HG03064 (cell line): Measurements from ENCODE around the gene GLCE.
"Not testable (repeated sequence)": the region's sequence is repeated elsewhere in the genome, so short reads cannot be mapped to it uniquely, and the experiment has no call there.

Experiments used
- ATAC-seq: cut with Tn5 transposase; IDR thresholded peaks from one replicate; pipeline ENCODE4 v1.9.1; 2021; ENCODE audit warnings: low read depth; ENCODE audit not compliant: unreplicated experiment

The GLCE gene

GRCh38 chr15:69134791-69135190 is 25.6 kb upstream of the GLCE start:
- ATAC-seq, result no peak

DNA sequence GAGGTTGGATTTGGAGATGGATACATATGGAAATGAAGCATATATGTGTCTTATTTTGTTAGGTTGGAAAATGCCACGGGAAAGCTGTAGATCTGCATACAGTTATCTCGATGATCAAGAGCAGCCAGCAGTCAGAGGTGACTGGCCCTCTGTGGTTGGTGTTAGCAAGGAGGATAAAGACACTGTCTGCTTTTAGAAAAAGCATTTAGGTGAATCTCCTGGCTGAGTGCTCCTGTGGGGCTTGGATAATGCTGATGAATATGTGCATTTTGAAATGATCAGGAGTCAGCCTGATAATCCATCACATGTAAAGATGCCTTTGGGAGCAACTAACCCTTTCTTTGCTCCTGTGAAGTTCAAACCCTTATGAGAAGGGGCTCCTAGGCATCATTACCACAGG is 24.9 kb upstream of the GLCE start:
- no peak for ATAC-seq

DNA sequence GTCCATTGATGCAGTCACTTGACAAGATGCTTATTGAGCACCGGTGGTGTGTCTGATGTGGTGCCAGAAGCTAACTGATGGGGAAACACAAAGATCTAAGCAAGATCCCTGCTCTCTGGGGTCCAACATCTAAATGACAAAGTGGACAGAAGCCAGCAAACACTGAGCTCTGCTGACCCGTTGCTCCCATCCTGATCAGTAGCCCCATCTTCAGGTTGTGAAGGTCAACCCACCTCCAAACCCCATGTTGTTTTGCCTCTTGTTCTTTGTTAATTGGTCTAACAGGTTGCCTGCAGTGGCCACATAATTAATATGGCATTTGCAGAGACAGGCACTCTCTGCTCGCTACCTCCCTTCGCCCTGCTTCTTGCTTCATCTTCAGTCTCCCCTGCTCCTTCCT is 21.5 kb upstream of the GLCE start:
- no peak for ATAC-seq

DNA sequence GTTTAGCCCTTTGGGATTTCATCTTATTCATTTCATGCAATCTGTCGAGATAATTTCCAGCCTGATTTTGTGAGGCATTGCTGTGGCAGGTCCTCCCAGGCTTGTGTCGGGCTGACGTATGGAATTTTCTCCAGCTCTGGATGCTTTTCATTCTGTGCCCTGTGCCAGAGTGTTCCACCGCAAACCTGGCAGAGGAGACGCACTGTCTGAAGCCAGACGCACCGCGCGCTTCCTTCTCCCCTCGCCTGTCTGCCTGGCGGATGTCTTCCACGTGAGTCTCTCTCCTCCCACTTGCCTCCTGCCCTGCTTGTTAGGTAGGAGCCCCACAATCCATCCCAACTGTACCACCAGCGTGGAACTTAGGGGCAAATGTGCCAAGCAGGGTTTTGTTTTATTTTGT is 20.1 kb upstream of the GLCE start:
- no peak for ATAC-seq

- no peak for ATAC-seq
These were observed 19.1 kb upstream of the GLCE start for GRCh38 chr15:69141286-69141701.

DNA sequence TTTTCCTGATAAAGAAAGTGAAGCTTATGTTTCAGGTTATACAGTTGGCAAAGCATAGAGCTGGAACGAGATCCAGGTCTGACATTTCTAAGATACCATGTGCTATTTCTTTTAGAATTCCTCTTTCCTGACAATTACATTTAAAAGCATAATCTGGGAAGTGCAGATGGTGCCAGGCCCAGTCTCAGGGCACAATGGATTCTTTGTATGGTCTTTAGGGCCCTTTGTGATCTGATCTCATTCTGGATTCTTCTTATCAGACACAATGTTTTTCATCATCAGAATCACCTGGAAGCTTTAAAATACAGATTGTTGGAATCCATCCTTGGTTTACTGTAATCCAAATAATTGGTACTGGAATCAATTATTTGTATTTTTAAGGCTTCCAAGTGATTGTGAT is 18.6 kb upstream of the GLCE start:
- no peak for ATAC-seq

- no peak for ATAC-seq
These were observed 16.5 kb upstream of the GLCE start for GRCh38 chr15:69143756-69144436.

DNA sequence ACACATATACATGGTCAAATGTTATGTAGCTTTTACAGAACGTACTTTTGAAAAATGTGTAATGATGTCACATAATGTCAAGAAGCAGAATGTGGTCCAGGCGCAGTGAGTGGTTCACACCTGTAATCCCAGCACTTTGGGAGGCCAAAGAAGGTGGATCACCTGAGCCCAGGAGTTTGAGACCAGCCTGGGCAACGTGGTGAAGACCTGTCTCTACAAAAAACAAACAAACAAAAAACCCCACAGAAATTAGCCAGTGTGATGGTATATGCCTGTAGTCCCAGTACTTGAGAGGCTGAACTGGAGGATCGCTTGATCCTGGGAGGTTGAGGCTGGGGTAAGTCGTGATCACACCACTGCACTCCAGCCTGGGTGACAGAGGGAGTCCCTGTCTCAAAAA is 15.9 kb upstream of the GLCE start:
- ATAC-seq, result no peak

DNA sequence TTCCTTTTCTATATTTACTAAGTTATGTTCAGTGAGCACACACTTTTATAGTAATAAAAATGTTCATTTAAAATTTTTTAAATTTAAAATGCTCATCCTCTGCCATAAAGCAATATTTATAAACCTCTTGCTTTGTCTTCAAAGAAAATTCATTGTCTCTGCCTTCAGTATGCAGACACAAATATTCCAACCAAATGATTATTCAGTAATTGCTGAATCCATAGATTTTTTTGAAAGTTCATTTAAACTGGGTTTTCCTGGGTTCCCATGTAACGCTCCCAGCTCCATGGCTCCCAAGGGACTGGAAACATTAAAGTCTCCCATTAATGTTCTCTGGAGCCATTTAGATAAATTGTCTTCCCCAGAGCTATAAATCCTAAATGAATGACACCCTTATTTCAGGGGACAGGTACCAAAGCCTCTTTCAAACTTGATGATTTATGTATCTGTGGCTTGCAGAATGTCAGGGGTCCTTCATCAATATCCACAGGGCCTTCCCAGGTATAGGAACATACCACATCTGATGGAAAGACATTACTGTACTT is 15.2 kb upstream of the GLCE start:
- no peak for ATAC-seq

DNA sequence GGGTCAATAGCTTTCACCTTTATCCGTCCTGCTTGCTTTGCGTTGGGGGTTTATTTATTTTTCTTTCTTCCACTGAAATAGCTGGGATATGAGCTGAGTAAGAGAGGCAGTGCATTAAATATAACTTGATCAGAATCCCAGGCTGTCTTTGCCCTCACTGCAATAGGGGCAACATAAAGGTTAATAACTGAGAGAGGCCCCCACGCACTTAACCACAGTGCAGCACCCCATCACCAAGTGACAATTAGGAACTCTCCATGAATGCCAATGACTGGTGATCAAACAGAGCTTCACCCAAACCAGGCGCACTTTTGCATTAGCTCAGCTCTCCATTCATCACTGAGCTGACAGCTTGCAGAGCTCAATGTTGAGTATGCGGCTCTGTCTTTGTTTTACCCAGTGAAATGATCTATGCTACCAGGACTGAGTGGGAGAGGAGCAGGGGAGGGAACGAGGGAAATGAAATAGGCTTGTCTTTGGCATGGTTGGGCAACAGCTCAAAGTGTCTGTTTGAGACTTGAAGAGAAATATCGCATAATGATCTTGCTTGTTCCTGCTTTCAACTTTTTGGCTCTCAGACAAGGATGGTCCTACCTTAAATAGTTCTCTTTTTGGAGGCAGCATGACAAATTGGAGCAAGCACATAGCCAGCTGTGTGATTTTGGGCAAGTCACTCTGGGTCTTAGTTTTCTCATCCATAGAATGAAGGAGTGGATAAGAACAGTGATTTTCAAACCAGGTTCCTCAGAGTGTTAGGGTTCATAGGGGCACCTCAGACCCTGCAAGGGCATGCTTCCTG is 14.5 kb upstream of the GLCE start:
- no peak for ATAC-seq

GRCh38 chr15:69146724-69147435 is 13.6 kb upstream of the GLCE start:
- ATAC-seq, result no peak

DNA sequence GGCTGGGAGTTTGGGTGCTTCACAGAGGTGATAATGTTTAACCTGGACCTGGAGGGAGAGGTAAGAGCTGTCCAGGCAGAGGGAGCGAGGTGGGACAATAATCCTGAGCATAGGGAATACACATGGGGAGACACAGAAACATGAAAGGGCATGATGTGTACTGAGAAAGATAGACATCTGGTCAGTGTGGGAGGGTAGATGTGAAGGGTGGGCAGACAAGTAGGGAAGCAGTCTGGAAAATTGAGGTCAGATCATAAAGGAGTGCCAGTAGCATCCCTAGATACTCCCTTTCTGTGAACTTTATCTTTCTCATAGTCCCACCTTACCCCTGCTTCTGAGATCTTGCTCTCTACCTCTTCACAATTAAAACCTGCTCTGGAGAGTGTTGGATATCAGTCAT is 12.0 kb upstream of the GLCE start:
- ATAC-seq, result no peak

- no peak for ATAC-seq
These were observed 11.3 kb upstream of the GLCE start for GRCh38 chr15:69149163-69149562.

- no peak for ATAC-seq
These were observed 10.6 kb upstream of the GLCE start for GRCh38 chr15:69149803-69150202.

GRCh38 chr15:69150336-69150735 is 10.1 kb upstream of the GLCE start:
- ATAC-seq, result no peak

DNA sequence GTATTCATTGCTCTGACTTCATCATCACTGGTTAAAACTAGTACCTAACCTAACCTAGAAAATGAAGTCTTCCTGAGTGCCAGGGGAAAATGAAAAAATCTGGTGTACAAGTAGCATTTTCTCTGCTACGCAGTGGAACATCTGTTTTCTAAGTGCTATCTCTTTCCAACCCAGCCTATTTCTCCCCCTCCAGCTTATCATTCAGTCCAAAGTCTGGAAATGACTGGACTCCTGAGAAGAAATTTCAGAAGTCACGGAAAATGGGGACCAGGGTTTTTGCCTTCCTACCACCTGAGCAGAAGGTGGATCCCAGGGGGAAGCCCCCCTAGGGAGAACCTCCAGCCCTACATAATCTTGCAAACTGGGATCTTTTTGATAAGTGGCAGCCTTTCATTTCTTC is 9.6 kb upstream of the GLCE start:
- no peak for ATAC-seq

DNA sequence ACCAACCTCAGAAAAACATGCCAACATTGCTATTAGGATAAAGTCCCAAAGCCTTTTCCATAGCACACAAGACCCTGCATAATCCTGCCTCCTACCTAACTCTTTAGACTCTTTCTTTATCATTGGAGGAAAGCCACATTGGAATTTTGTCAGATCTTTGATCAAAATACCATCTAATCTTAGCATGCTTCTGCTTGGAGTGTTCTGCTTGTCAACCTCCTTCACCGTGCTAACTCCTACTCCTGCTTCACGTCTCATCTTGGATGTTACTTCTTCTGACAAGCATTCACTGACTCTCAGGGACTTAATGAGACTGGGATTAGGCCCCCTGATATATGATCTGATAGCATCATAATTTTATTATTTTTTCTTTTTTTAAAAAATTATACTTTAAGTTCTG is 7.4 kb upstream of the GLCE start:
- no peak for ATAC-seq

GRCh38 chr15:69153587-69153986 is 6.8 kb upstream of the GLCE start:
- ATAC-seq, result not testable (repeated sequence)

DNA sequence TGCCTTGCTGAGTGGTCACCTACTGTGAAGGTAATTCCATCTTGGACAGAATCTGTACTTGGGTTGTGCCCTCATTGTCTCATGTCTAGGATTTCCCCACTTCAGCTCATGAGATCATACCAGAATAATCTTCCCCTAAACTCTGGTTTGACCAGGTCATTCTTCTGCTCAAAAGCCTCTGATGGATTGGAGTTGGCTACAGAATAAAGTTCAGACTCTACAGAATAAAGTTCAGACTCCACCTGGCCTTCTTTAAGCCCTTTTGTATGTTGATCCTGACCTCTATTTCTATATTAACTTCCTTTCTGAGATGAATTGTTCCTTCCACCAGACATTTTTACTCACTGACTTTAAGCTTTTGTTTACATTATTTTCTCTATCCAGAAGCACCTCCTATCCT is 6.4 kb upstream of the GLCE start:
- ATAC-seq, result no peak

- ATAC-seq, result no peak
These were observed 5.8 kb upstream of the GLCE start for GRCh38 chr15:69154684-69155083.

DNA sequence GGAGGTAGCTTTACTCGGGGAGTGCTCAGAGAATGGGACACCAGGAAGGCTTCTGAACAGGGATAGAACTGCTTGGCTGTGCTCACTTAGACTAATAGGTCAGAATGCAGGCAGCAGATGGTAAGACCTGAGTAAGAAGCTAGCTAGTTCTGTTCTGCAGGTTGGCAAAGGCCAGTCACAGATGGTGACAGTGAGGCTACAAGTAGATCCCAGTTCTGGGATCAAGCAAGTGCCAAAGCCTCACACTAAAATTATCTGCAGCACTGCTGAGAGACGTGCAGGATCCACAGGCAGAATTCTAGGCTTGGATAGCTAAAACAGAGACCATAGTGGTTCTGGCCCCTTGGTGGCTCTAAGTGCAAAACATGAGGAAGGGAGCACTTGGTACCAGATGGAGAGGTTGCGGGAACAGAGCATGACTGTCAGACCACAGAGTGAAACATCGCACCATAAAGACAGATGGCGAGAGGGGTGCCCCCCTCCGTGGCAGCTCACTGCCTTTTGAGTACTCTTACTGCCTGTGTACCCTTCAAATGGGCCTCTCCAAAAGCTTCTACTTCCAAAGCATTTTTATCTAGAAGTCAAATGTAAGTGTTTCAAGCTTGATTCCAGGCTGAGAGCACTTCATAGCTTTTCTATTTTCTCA is 3.6 kb upstream of the GLCE start:
- no peak for ATAC-seq
